GM19395 (cell line): Measurements from ENCODE around the gene PDZK1IP1.
"Not testable (repeated sequence)": the region's sequence is repeated elsewhere in the genome, so short reads cannot be mapped to it uniquely, and the experiment has no call there.

ENCODE experiments used
- ATAC-seq: cut with Tn5 transposase; IDR thresholded peaks from one replicate; pipeline ENCODE4 v1.9.1; 2021; ENCODE audit warnings: mild to moderate bottlenecking, moderate library complexity; ENCODE audit not compliant: unreplicated experiment

The PDZK1IP1 gene

DNA sequence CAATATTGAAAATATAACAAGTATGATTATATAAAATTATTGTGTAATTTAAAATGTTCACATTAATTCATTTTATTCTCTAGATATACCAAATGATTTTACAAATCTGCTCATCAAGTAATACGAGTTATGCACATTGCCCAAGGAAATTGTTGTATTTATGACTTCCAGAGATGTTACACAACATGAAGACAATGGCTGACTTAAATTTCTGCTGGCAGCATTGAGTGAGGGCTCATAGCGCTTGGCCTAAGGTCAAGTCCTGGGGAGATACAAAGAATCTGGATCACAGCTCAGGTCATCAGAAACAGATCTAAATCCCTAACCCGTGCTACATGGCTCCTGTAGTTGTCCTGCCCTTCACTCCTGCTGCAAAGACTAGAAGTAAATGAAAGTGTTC is 49.5 kb downstream of the PDZK1IP1 start:
- ATAC-seq = not testable (repeated sequence)

DNA sequence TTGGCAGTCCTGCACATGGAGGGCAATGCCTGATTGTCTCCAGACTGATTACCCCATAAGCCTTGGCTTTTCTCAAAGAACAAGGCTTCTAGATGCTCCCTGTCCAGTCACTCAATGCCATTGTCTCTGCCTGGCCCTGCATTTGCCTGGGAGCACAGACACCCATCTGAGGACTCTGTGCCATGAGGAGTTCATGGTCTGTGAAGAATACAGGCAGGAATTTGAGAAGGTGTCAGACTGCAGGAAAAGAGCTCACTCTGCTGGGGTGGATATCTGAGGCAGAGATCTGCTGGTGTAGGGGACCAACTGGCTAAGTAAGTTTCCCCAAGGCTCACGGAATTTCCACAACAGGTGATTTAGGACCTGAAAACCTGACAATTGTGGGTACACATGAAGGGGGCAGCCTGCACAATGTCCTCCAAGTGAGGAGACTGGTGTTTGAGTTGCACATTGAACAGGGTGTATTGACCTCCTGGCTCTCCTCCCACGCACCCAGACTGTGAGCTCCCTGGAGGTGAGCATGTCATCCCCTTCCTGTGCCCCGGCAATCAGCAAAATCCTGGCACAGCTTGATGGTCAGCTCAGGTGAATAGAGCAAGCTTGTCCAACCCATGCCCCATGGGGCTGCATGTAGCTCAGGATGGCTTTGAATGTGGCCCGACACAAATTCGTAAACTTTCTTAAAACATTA is 51.8 kb downstream of the PDZK1IP1 start:
- ATAC-seq = no peak

DNA sequence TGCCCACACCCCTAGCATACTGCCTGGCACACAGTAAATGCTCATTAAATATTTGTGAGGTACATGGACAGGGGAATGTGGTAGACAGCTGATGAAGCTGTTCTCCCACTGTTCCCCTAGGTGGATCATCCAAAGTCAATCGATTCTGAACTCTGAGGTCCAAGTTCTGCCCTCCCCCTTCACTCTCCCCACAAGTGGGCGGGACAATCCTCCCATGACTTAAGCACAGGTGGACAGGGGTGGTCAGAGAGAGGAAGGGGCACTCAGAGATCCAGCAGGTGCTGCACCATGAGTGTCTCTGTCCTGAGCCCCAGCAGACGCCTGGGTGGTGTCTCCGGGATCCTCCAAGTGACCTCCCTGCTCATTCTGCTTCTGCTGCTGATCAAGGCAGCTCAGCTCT is 52.6 kb downstream of the PDZK1IP1 start, which contains the start of gene CYP4A22:
CYP4A22 (plus strand) TSS at position 244 of the 400 bp plus-strand sequence; CDS start at position 289, 45 bp downstream.
- ATAC-seq = no peak
